ENCODE results near the gene WIZ. TPM values are rescaled to one million over a fixed set of nuclear protein-coding genes. Genes with fewer than 3 reads are reported as not detected.

The WIZ gene
- total and polyA plus RNA-seq, 2 of the 8 experiments (the other 6 are each of a cell fraction or from before 2014, with no cell fraction given): 12.5 to 33.2 TPM

GRCh38 chr19:15457701-15458484 lies 8.1 kb upstream of the WIZ start (continued):
- peak; percentile 92 for TF ChIP-seq SUZ12 (IDR thresholded peaks at IDR 0.05; ENCODE audit: low read length)
- TF ChIP-seq SIX5 (IDR thresholded peaks at IDR 0.05; ENCODE audit: low read depth, low read length): no peak
- no peak for TF ChIP-seq RAD21 (IDR thresholded peaks at IDR 0.05 in 1 of 2, conservative IDR thresholded peaks at IDR 0.05 in 1 of 2; ENCODE audit: low read depth in 2 of 2, low read length in 2 of 2)
- TF ChIP-seq YY1 (IDR thresholded peaks at IDR 0.05; ENCODE audit: low read depth, low read length): no peak
- no peak for TF ChIP-seq KDM5A (IDR thresholded peaks at IDR 0.05; ENCODE audit: low read length)
- TF ChIP-seq TAF7 (optimal IDR thresholded peaks at IDR 0.05; ENCODE audit: borderline replicate concordance, low read depth, low read length): no peak
- TF ChIP-seq NANOG (IDR thresholded peaks at IDR 0.05; ENCODE audit: insufficient read depth, low read depth, low read length, poor library complexity, severe bottlenecking): no peak
- no peak for TF ChIP-seq JUN (IDR thresholded peaks at IDR 0.05; ENCODE audit: low read depth, low read length)
- TF ChIP-seq SP2 (IDR thresholded peaks at IDR 0.05; ENCODE audit: low read length): no peak
- TF ChIP-seq POLR2AphosphoS5 (IDR thresholded peaks at IDR 0.05; ENCODE audit: low read depth, low read length): no peak
- TF ChIP-seq FOSL1 (IDR thresholded peaks at IDR 0.05; ENCODE audit: insufficient read depth, low read depth, low read length): no peak

Measured in H1 (cell line).